ENCODE measurements around the gene CLEC3A.
"Not testable (repeated sequence)": the region's sequence is repeated elsewhere in the genome, so short reads cannot be mapped to it uniquely, and the experiment has no call there.

GRCh38 chr16:78059806-78060205 is 37.5 kb downstream of the CLEC3A start:
- not testable (repeated sequence) for TF ChIP-seq CTCF (IDR thresholded peaks at IDR 0.05); EZH2 (IDR thresholded peaks at IDR 0.05; ENCODE audit: borderline replicate concordance, insufficient read depth, low read depth, low read length, poor library complexity, severe bottlenecking)

Measured in B cell (primary cell).